HG03108 (cell line): ENCODE measurements around the gene NPHS2.
"Not testable (repeated sequence)": the region's sequence is repeated elsewhere in the genome, so short reads cannot be mapped to it uniquely, and the experiment has no call there.

Experiments used
- ATAC-seq: cut with Tn5 transposase; IDR thresholded peaks from one replicate; pipeline ENCODE4 v1.9.1; 2021; ENCODE audit warnings: moderate library complexity; ENCODE audit not compliant: unreplicated experiment

Gene NPHS2

GRCh38 chr1:179548666-179549367 is 26.9 kb downstream of the NPHS2 start:
- no peak for ATAC-seq

GRCh38 chr1:179547021-179547535 is 28.7 kb downstream of the NPHS2 start:
- no peak for ATAC-seq

GRCh38 chr1:179545321-179545720 is 30.4 kb downstream of the NPHS2 start:
- no peak for ATAC-seq

GRCh38 chr1:179541774-179542173 is 34.0 kb downstream of the NPHS2 start:
- ATAC-seq = no peak

GRCh38 chr1:179530352-179530751 is 45.4 kb downstream of the NPHS2 start:
- ATAC-seq = no peak

GRCh38 chr1:179529482-179530195 is 46.1 kb downstream of the NPHS2 start:
- ATAC-seq = no peak

- ATAC-seq = not testable (repeated sequence)
Observed at GRCh38 chr1:179518544-179518943, 57.2 kb downstream of the NPHS2 start.

- no peak for ATAC-seq
Observed at GRCh38 chr1:179516976-179517705, 58.6 kb downstream of the NPHS2 start.

GRCh38 chr1:179510038-179510437 is 65.7 kb downstream of the NPHS2 start:
- peak; percentile 84 for ATAC-seq

GRCh38 chr1:179509384-179509783 is 66.4 kb downstream of the NPHS2 start:
- ATAC-seq = no peak

- no peak for ATAC-seq
Observed at GRCh38 chr1:179506199-179506598, 69.5 kb downstream of the NPHS2 start.
